K562 (cell line): ENCODE results near the gene RPS6KA2. TPM values are rescaled to one million over a fixed set of nuclear protein-coding genes. Genes with fewer than 3 reads are reported as not detected.
A peak's percentile ranks its signal among the peaks of the same experiment; 100 is the strongest.
"Not testable (repeated sequence)": the region's sequence is repeated elsewhere in the genome, so short reads cannot be mapped to it uniquely, and the experiment has no call there.

Experiments
- ATAC-seq: fragments of 200-7000 bp; cut with Tn5 transposase; 3 replicates; pipeline ENCODE4 v1.9.1; 2020; ENCODE audit warnings: moderate library complexity
- BruUV-seq: library from RNA; stranded (reverse); fragments of 400-500 nt; replicated peaks from 2 replicates; lab custom pipeline; 2021; lab: Mats Ljungman, UMichigan
- CTCF ChIA-PET: fragments of 300-600 bp; formaldehyde crosslinking; extraction: SDS; loops from one replicate; lab custom pipeline; 2021; ENCODE audit warnings: low intra/inter-chr PET ratio; lab: Yijun Ruan, JAX
- POLR2A ChIA-PET: fragments of 300-600, 350-650 bp; sonication (Branson Sonifier 250); formaldehyde crosslinking; extraction: SDS; loops from one replicate; lab custom pipeline; 2021; ENCODE audit warnings: antibody characterized with exemption, inconsistent platforms; lab: Yijun Ruan, JAX
- DNase-seq, 4 experiments: peaks; one replicate each; pipeline versions ENCODE4 v3.0.0 to v3.0.0-alpha.2; 2011 to 2018; ENCODE audit warnings: low spot score in 3 of 4, mixed read lengths in 3 of 4; ENCODE audit errors: extremely low read depth in 1 of 4
- FAIRE-seq: peaks from 2 replicates; lab custom pipeline; 2011; peaks lifted over from hg19 to GRCh38; lab: Jason Lieb, UNC
- H2AFZ ChIP-seq: 2 replicates; pipeline ENCODE4 v1.6.0; 2011; ENCODE audit warnings: low read depth, low read length, control low read depth, inconsistent platforms
- H3K27ac ChIP-seq: fragments of 200-600 bp; 3 replicates; pipeline ENCODE4 v1.8.0; 2011; ENCODE audit warnings: low read depth, mild to moderate bottlenecking, control low read depth, inconsistent platforms, low read length, moderate library complexity, mixed read lengths; ENCODE audit errors: extremely low read depth
- H3K27me3 ChIP-seq, 2 experiments: fragments of 300-600 bp in 1 of 2; 2 replicates in 1 of 2; 3 replicates in 1 of 2; pipeline versions ENCODE4 v1.6.0 to v1.8.0; 2011; ENCODE audit warnings: inconsistent platforms in 2 of 2, low read length in 2 of 2, mild to moderate bottlenecking in 1 of 2, mixed read lengths in 1 of 2, moderate library complexity in 1 of 2; ENCODE audit not compliant: control insufficient read depth in 2 of 2, insufficient read depth in 2 of 2
- H3K36me3 ChIP-seq: fragments of 300-600 bp; 3 replicates; pipeline ENCODE4 v1.8.0; 2011; ENCODE audit warnings: mild to moderate bottlenecking, low read length, inconsistent platforms; ENCODE audit not compliant: control insufficient read depth, insufficient read depth
- H3K4me1 ChIP-seq, 2 experiments: fragments of 200-600 bp in 1 of 2; replicated peaks in 1 of 2; 2 replicates in 1 of 2; 3 replicates in 1 of 2; pipeline versions ENCODE4 v1.5.1 to v1.8.0; 2011; ENCODE audit warnings: inconsistent platforms in 2 of 2, low read length in 2 of 2, mild to moderate bottlenecking in 1 of 2, mixed read lengths in 1 of 2, moderate library complexity in 1 of 2; ENCODE audit not compliant: control insufficient read depth in 2 of 2, insufficient read depth in 2 of 2
- H3K4me2 ChIP-seq: 2 replicates; pipeline ENCODE4 v1.6.1; 2011; ENCODE audit warnings: low read length, control low read depth, inconsistent platforms, mixed read lengths; ENCODE audit not compliant: insufficient read depth
- H3K4me3 ChIP-seq: fragments of 200-600 bp; sonication (generic), shearing (Covaris generic); 2 replicates; pipeline ENCODE4 v1.5.1; 2016; ENCODE audit warnings: control low read depth, inconsistent platforms
- H3K79me2 ChIP-seq: fragments of 200-600 bp; 3 replicates; pipeline ENCODE4 v1.8.0; 2011; ENCODE audit warnings: low read length, inconsistent platforms; ENCODE audit not compliant: control insufficient read depth, insufficient read depth
- H3K9ac ChIP-seq, 2 experiments: 2 replicates each; pipeline versions ENCODE4 v1.6.0 to v1.6.1; 2011; ENCODE audit warnings: low read depth in 2 of 2, low read length in 2 of 2, control low read depth in 1 of 2, inconsistent platforms in 1 of 2, mild to moderate bottlenecking in 1 of 2, mixed read lengths in 1 of 2; ENCODE audit not compliant: insufficient read depth in 1 of 2
- H3K9me1 ChIP-seq: one replicate; pipeline ENCODE4 v1.6.0; 2011; ENCODE audit warnings: inconsistent platforms, mild to moderate bottlenecking, low read length, moderate library complexity; ENCODE audit not compliant: control insufficient read depth, insufficient read depth
- H3K9me3 ChIP-seq: replicated peaks from 2 replicates; pipeline ENCODE4 v1.5.1; 2011; ENCODE audit warnings: low read depth, low read length, inconsistent platforms; ENCODE audit not compliant: control insufficient read depth, insufficient read depth
- H4K20me1 ChIP-seq: replicated peaks from 2 replicates; pipeline ENCODE4 v1.6.1; 2011; ENCODE audit warnings: low read length, inconsistent platforms, mixed read lengths; ENCODE audit not compliant: control insufficient read depth, insufficient read depth
- BCOR ChIP-seq: fragments of 450-650 bp; IDR thresholded peaks from 2 replicates; pipeline ENCODE4 v1.6.1; 2016
- CEBPB ChIP-seq: fragments of 450-650 bp; IDR thresholded peaks from 2 replicates; pipeline ENCODE4 v1.6.1; 2016; ENCODE audit warnings: missing genetic modification characterization, missing compliant biosample characterization
- CEBPG ChIP-seq, 3 experiments: fragments of 200-800 bp in 1 of 3; sonication (Bioruptor generic) in 1 of 3; sonication (generic) in 1 of 3; formaldehyde crosslinking in 1 of 3; IDR thresholded peaks in 2 of 3; conservative IDR thresholded peaks in 1 of 3; 2 replicates each; pipeline versions ENCODE4 v1.6.1 to v1.8.0; 2016 to 2022; ENCODE audit warnings: missing compliant biosample characterization in 2 of 3, missing genetic modification characterization in 2 of 3, mild to moderate bottlenecking in 1 of 3, missing genetic modification reagents in 1 of 3
- CREM ChIP-seq: IDR thresholded peaks from 2 replicates; pipeline ENCODE4 v1.6.1; 2014; ENCODE audit warnings: antibody characterized with exemption, low read depth
- HNRNPLL ChIP-seq: fragments of 200-400 bp; formaldehyde crosslinking; IDR thresholded peaks from 2 replicates; pipeline ENCODE4 v1.6.1; 2017; ENCODE audit warnings: low read length, low read depth, mild to moderate bottlenecking; ENCODE audit not compliant: poor library complexity, severe bottlenecking
- KDM1A ChIP-seq, 2 experiments: fragments of 450-650 bp; IDR thresholded peaks; 2 replicates each; pipeline ENCODE4 v1.6.1; 2016; ENCODE audit warnings: mild to moderate bottlenecking in 2 of 2
- PKNOX1 ChIP-seq: fragments of 450-650 bp; IDR thresholded peaks from 2 replicates; pipeline ENCODE4 v1.6.1; 2016
- RBM22 ChIP-seq: fragments of 200-400 bp; formaldehyde crosslinking; IDR thresholded peaks from 2 replicates; pipeline ENCODE4 v1.6.1; 2018; ENCODE audit warnings: low read length, low read depth; ENCODE audit not compliant: poor library complexity, severe bottlenecking
- SMARCA5 ChIP-seq: fragments of 450-650 bp; IDR thresholded peaks from 2 replicates; pipeline ENCODE4 v1.6.1; 2016
- TCF7L2 ChIP-seq: fragments of 150-350 bp; IDR thresholded peaks from 2 replicates; pipeline ENCODE4 v1.6.1; 2016; ENCODE audit warnings: low read depth, mild to moderate bottlenecking, low read length, moderate library complexity
- TGIF2 ChIP-seq: sonication (generic); formaldehyde crosslinking; IDR thresholded peaks from 2 replicates; pipeline ENCODE4 v1.8.1; 2022; ENCODE audit warnings: mild to moderate bottlenecking, missing genetic modification reagents, moderate library complexity
- TOE1 ChIP-seq, 2 experiments: fragments of 450-650 bp in 1 of 2; sonication (generic) in 1 of 2; formaldehyde crosslinking in 1 of 2; IDR thresholded peaks; 2 replicates each; pipeline versions ENCODE4 v1.7.1 to v1.8.0; 2016 to 2022; ENCODE audit warnings: borderline replicate concordance in 2 of 2, mild to moderate bottlenecking in 2 of 2, antibody characterized with exemption in 1 of 2, inconsistent platforms in 1 of 2, low read depth in 1 of 2, missing genetic modification reagents in 1 of 2, moderate library complexity in 1 of 2
- ZBTB33 ChIP-seq: sonication (generic); formaldehyde crosslinking; IDR thresholded peaks from 2 replicates; pipeline ENCODE4 v1.8.1; 2023; ENCODE audit warnings: mild to moderate bottlenecking, missing genetic modification reagents
- ZNF121 ChIP-seq: sonication (generic); formaldehyde crosslinking; conservative IDR thresholded peaks from 2 replicates; pipeline ENCODE4 v1.8.0; 2022; ENCODE audit warnings: missing genetic modification reagents
- WGBS: fragments of 100-300 bp; shearing (Covaris generic); methylation state at CpG from one replicate; pipeline ENCODE4 v1.1.6; 2016; ENCODE audit warnings: low coverage, mixed read lengths; ENCODE audit not compliant: insufficient coverage; ENCODE audit errors: missing lambda C conversion rate; 5-methylcytosine and 5-hydroxymethylcytosine counted together
- in situ Hi-C: fragments of 300-500 bp; cut with MboI; formaldehyde crosslinking; loops from 4 replicates; pipeline ENCODE4 v1.15.0; 2018; ENCODE audit warnings: inconsistent platforms, mixed read lengths
- intact Hi-C: fragments of 100-400 bp; cut with micrococcal nuclease; formaldehyde crosslinking; loops from 2 replicates; pipeline ENCODE4 v1.14.2; 2022
- polyA plus RNA-seq, 8 experiments: library from polyadenylated mRNA; depleted of rRNA in 4 of 8; stranded (reverse) in 5 of 8; unstranded in 3 of 8; fragments of >200 nt; fragmentation: Nextera tagmentation in 2 of 8; fragmentation: Illumina TruSeq in 1 of 8; extraction: Ambion mirVana in 2 of 8; extraction: Trizol in 1 of 8; gene quantifications; 2 replicates each; pipeline versions ENCODE4 v1.2.1 to v1.2.3, GENCODE V29; 2011 to 2014; ENCODE audit warnings: inconsistent platforms in 1 of 8, missing spikeins in 1 of 8
- total RNA-seq, 7 experiments: library from RNA; depleted of rRNA in 6 of 7; stranded (reverse); fragments of >200 nt in 6 of 7; fragmentation: Illumina TruSeq in 2 of 7; extraction: Trizol in 2 of 7; gene quantifications; 2 replicates each; pipeline versions ENCODE4 v1.2.1 to v1.2.3, GENCODE V29; 2011 to 2021; ENCODE audit warnings: low replicate concordance in 1 of 7

Gene RPS6KA2
- total and polyA plus RNA-seq, 9 of the 15 experiments (the other 6 are each of a cell fraction or from before 2014, with no cell fraction given) = 0.29 to 1.00 (median 0.53) TPM

GRCh38 chr6:166386111-166386510 lies 240.9 kb downstream of the RPS6KA2 start (continued):
- no peak for TF ChIP-seq TCF7L2
- no peak for TF ChIP-seq RBM22

- Histone ChIP-seq H3K4me3 (peak overlapping the region; percentile 96), H2AFZ (peak overlapping the region; percentile 81), H3K4me2 (peak overlapping the region; percentile 93), H3K27ac (peak overlapping the region; percentile 76), H3K4me1 (peaks cover 3 to 22% of the 10 kb centered on the region in 2 experiments; a peak in 1 of 5 replicates), H3K79me2 (peaks cover 43% of the 10 kb centered on the region), H3K9ac (peak overlapping the region; percentile 74 to 93)
- in situ Hi-C loops; ATAC-seq; H3K9me3 ChIP-seq; H3K27me3 ChIP-seq; H3K36me3 ChIP-seq; H4K20me1 ChIP-seq; H3K9me1 ChIP-seq; BruUV-seq; TF ChIP-seq TOE1 (CRISPR knock-in tag; IDR thresholded peaks at IDR 0.05; ENCODE audit: borderline replicate concordance, low read depth): not testable (repeated sequence)
- POLR2A ChIA-PET = interaction anchor here (0.8 to 1.0 kb wide), 4 partner anchors 11 to 102 kb away, joined by 3 to 6 read pairs (median 4); no protein-coding TSS in a partner anchor
- DNase-seq (peak in 1 of 4 experiments; percentile 65), FAIRE-seq (peak; percentile 23)
- 23% methylated on average over 22 of the region's 22 CpGs for WGBS
- intact Hi-C loops = loop anchor here (2.0 to 5.0 kb wide), 3 partner anchors 41 to 107 kb away; partner anchors contain the start of gene SFT2D1
- CTCF ChIA-PET = interaction anchor here (0.9 kb wide), 1 partner anchor 108 kb away, joined by 4 read pairs; no protein-coding TSS in a partner anchor
- TF ChIP-seq SMARCA5 (peak; percentile 85), KDM1A (IDR thresholded peaks at IDR 0.05) (peak; percentile 61; a peak in 2 of 4 replicates), HNRNPLL (peak; percentile 81), CEBPG (CRISPR knock-in tag; IDR thresholded peaks at IDR 0.05) (peak; percentile 43; the same call in 1 of the 2 replicates), CEBPG (tag; conservative IDR thresholded peaks at IDR 0.05 in 1 of 2, IDR thresholded peaks at IDR 0.05 in 1 of 2) (peak; percentile 16 to 70; a peak in 2 of 4 replicates), TOE1 (IDR thresholded peaks at IDR 0.05; ENCODE audit: borderline replicate concordance) (0 out of 2 replicates have a peak, but pooled peaks have one; percentile 10), CEBPB (tag) (peak; percentile 92), TGIF2 (CRISPR knock-in tag) (0 out of 2 replicates have a peak, but pooled peaks have one; percentile 6), ZBTB33 (CRISPR knock-in tag) (peak; percentile 85; the same call in 1 of the 2 replicates), PKNOX1 (peak; percentile 86), CREM (peak; percentile 3), BCOR (peak; percentile 76), ZNF121 (peak; percentile 98)
These were observed 243.2 kb downstream of the RPS6KA2 start for GRCh38 chr6:166383802-166384363.
